K562 (cell line): ENCODE measurements around the gene ACSF3. TPM values are rescaled to one million over a fixed set of nuclear protein-coding genes. Genes with fewer than 3 reads are reported as not detected.

ENCODE experiments used
- ADNP ChIP-seq: fragments of 200-800 bp; sonication (Bioruptor generic); IDR thresholded peaks from 2 replicates; pipeline ENCODE4 v1.6.1; 2016; ENCODE audit warnings: missing genetic modification characterization, missing compliant biosample characterization
- ASH1L ChIP-seq: fragments of 450-650 bp; IDR thresholded peaks from 2 replicates; pipeline ENCODE4 v1.6.1; 2018; ENCODE audit warnings: borderline replicate concordance, mild to moderate bottlenecking, low read depth; ENCODE audit not compliant: partially characterized antibody
- C11orf30 ChIP-seq: fragments of 450-650 bp; IDR thresholded peaks from 2 replicates; pipeline ENCODE4 v1.6.1; 2016; ENCODE audit warnings: low read depth, mild to moderate bottlenecking
- E2F5 ChIP-seq: sonication (generic); formaldehyde crosslinking; IDR thresholded peaks from 2 replicates; pipeline ENCODE4 v1.8.0; 2022; ENCODE audit warnings: mild to moderate bottlenecking, missing genetic modification reagents
- MBD1 ChIP-seq: fragments of 250-450 bp; sonication (Bioruptor Pico); IDR thresholded peaks from 2 replicates; pipeline ENCODE4 v1.8.0; 2022; ENCODE audit warnings: inconsistent platforms
- MEF2D ChIP-seq: conservative IDR thresholded peaks from 2 replicates; pipeline ENCODE4 v1.6.1; 2016; ENCODE audit warnings: low read depth, missing genetic modification characterization, missing compliant biosample characterization
- NCOA1 ChIP-seq: fragments of 450-650 bp; IDR thresholded peaks from 2 replicates; pipeline ENCODE4 v1.6.1; 2016; ENCODE audit warnings: low read depth
- RBBP5 ChIP-seq: fragments of 200-600 bp; sonication (generic); IDR thresholded peaks from 2 replicates; pipeline ENCODE4 v1.6.1; 2012; ENCODE audit warnings: borderline replicate concordance, mild to moderate bottlenecking, low read length, control low read depth, inconsistent platforms; ENCODE audit not compliant: insufficient read depth, poor library complexity, severe bottlenecking
- TAF9B ChIP-seq: fragments of 450-650 bp; IDR thresholded peaks from 2 replicates; pipeline ENCODE4 v1.6.1; 2018; ENCODE audit warnings: mild to moderate bottlenecking; ENCODE audit not compliant: partially characterized antibody
- ZBTB43 ChIP-seq: sonication (generic); formaldehyde crosslinking; IDR thresholded peaks from 2 replicates; pipeline ENCODE4 v1.8.0; 2023; ENCODE audit warnings: mild to moderate bottlenecking, missing genetic modification reagents
- ZNF217 ChIP-seq: sonication (generic); formaldehyde crosslinking; IDR thresholded peaks from 2 replicates; pipeline ENCODE4 v1.8.0; 2022; ENCODE audit warnings: mild to moderate bottlenecking, missing genetic modification reagents
- ZNF407 ChIP-seq: fragments of 450-650 bp; IDR thresholded peaks from 2 replicates; pipeline ENCODE4 v1.6.1; 2016; ENCODE audit warnings: low read depth
- ZNF699 ChIP-seq: fragments of 250-450 bp; sonication (Bioruptor Pico); IDR thresholded peaks from 2 replicates; pipeline ENCODE4 v1.8.0; 2021; ENCODE audit warnings: mild to moderate bottlenecking, moderate library complexity; ENCODE audit not compliant: insufficient replicate concordance
- polyA plus RNA-seq, 8 experiments: library from polyadenylated mRNA; depleted of rRNA in 4 of 8; stranded (reverse) in 5 of 8; unstranded in 3 of 8; fragments of >200 nt; fragmentation: Nextera tagmentation in 2 of 8; fragmentation: Illumina TruSeq in 1 of 8; extraction: Ambion mirVana in 2 of 8; extraction: Trizol in 1 of 8; gene quantifications; 2 replicates each; pipeline versions ENCODE4 v1.2.1 to v1.2.3, GENCODE V29; 2011 to 2014; ENCODE audit warnings: inconsistent platforms in 1 of 8, missing spikeins in 1 of 8
- total RNA-seq, 7 experiments: library from RNA; depleted of rRNA in 6 of 7; stranded (reverse); fragments of >200 nt in 6 of 7; fragmentation: Illumina TruSeq in 2 of 7; extraction: Trizol in 2 of 7; gene quantifications; 2 replicates each; pipeline versions ENCODE4 v1.2.1 to v1.2.3, GENCODE V29; 2011 to 2021; ENCODE audit warnings: low replicate concordance in 1 of 7

ACSF3 gene
- total and polyA plus RNA-seq, 9 of the 15 experiments (the other 6 are each of a cell fraction or from before 2014, with no cell fraction given): 0.77 to 32.8 (median 14.7) TPM

- TF ChIP-seq ZNF407: no peak
- no peak for TF ChIP-seq TAF9B
- TF ChIP-seq ADNP (tag): no peak
- TF ChIP-seq RBBP5: no peak
- no peak for TF ChIP-seq MEF2D (tag)
- no peak for TF ChIP-seq MBD1 (CRISPR knock-in tag)
- no peak for TF ChIP-seq NCOA1
- no peak for TF ChIP-seq ZNF217
- TF ChIP-seq C11orf30: no peak
- no peak for TF ChIP-seq ZNF699 (CRISPR knock-in tag)
- TF ChIP-seq ASH1L: no peak
- no peak for TF ChIP-seq E2F5 (CRISPR knock-in tag)
- TF ChIP-seq ZBTB43 (CRISPR knock-in tag): no peak
Measured at GRCh38 chr16:89117227-89117974, 23.7 kb downstream of the ACSF3 start (continued).
